ENCODE measurements around the gene PAIP2.
"Not testable (repeated sequence)": the region's sequence is repeated elsewhere in the genome, so short reads cannot be mapped to it uniquely, and the experiment has no call there.

Gene PAIP2

DNA sequence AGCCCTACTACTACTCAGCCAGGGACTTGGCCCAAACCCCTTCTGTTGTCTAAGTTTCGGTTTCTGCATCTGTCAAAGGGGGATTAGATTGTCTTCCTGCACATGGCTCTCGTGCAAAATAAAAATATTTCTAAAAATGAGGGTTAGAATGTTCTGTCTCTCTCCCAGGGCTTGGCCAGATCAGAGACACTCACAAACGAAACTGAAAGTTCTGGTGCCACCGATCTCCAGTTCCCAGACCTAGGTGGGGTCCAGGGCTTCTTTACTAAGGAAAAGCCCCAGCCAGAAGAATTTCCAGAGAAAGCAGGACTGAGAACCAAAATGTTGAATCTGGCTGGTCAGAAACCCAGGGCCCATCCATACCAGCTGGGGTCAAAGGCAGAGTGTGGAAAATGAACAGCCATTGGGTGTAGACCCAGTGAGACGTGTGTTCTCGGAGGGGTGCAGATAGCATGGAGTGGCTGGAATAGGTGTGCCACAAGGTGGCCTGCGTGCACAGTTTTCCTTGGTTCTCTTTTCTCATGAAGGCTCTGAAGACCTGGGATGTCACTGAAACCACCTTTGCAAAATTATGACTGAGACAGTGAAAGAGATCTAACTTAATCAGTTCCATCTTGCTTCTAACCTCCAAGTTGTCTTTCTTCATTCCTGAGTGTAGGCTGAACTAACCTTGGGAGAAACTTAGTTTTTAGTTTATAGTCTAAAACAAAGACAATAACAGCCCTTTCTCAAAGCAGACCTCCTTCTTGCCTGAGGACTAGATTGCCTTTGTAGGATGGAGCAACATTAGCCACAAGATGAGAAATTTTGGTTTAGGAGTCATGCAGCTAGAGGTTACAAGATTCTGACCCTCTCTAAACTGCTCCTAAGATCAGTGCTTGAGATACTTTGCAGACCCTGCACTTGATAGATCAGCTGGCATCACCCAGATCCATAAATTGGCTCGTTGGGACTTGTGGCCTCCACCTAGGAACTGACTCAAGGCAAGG, 43.7 kb downstream of the PAIP2 start:
- peak overlapping the region; percentile 59 for H3K4me3 ChIP-seq (ENCODE audit: low read depth, low read length)
- H3K4me1 ChIP-seq (ENCODE audit: control insufficient read depth, insufficient read depth, low read length, unreplicated experiment), result peaks cover 16% of the 10 kb centered on the region
- H3K36me3 ChIP-seq (ENCODE audit: insufficient read depth, low read length), result no peaks in the 10 kb centered on the region
- no peaks in the 10 kb centered on the region for H3K79me2 ChIP-seq (ENCODE audit: control insufficient read depth, insufficient read depth, low read length, unreplicated experiment)
- 0 out of 2 replicates have a peak overlapping the region, but pooled peaks have one; percentile 4 for H3K27ac ChIP-seq (ENCODE audit: low read depth, low read length)
- H2AFZ ChIP-seq (ENCODE audit: low read length, unreplicated experiment), result peak overlapping the region; percentile 79
- no peaks in the 10 kb centered on the region for H3K27me3 ChIP-seq (ENCODE audit: insufficient read depth, low read length)

DNA sequence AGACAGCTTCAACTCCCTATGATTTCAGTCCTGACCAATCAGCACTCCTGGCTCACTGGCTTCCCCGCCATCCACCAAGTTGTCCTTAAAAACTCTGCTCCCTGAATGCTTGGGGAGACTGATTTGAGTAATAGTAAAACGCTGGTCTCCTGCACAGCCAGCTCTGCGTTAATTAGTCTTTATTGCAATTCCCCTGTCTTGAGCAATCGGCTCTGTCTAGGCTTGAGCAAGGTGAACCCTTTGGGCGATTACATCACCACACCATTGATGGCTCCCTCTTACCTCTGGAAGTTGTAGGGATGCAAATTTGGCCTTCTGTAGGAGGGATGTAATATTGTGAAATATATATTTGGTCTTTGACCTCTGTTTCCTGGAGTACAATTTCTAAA, 44.4 kb downstream of the PAIP2 start:
- Histone ChIP-seq H3K36me3 (ENCODE audit: insufficient read depth, low read length) (no peaks in the 10 kb centered on the region), H2AFZ (ENCODE audit: low read length, unreplicated experiment) (no peak overlapping the region), H3K79me2 (ENCODE audit: control insufficient read depth, insufficient read depth, low read length, unreplicated experiment) (no peaks in the 10 kb centered on the region), H3K4me3 (ENCODE audit: low read depth, low read length) (no peak overlapping the region), H3K27ac (ENCODE audit: low read depth, low read length) (no peak overlapping the region), H3K27me3 (ENCODE audit: insufficient read depth, low read length) (no peaks in the 10 kb centered on the region), H3K4me1 (ENCODE audit: control insufficient read depth, insufficient read depth, low read length, unreplicated experiment) (peaks cover 19% of the 10 kb centered on the region)

DNA sequence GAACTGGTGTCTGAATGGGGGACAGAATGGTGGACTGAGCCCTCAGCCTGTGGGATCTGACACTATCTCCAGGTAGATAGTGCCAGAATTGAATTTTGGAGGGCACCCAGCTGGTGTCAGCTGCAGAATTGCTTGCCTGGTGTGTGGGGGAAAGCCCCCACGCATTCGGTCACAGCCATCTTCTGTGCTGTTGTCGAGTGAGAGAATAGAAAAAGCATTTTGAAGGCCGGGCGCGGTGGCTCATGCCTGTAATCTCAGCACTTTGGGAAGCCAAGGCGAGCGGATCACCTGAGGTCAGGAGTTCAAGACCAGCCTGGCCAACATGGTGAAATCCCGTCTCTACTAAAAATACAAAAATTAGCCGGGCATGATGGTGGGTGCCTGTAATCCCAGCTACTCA, 45.3 kb downstream of the PAIP2 start:
- H2AFZ ChIP-seq (ENCODE audit: low read length, unreplicated experiment); H3K27ac ChIP-seq (ENCODE audit: low read depth, low read length); H3K79me2 ChIP-seq (ENCODE audit: control insufficient read depth, insufficient read depth, low read length, unreplicated experiment); H3K27me3 ChIP-seq (ENCODE audit: insufficient read depth, low read length); H3K36me3 ChIP-seq (ENCODE audit: insufficient read depth, low read length); H3K4me3 ChIP-seq (ENCODE audit: low read depth, low read length): not testable (repeated sequence)
- peaks cover 28% of the 10 kb centered on the region for H3K4me1 ChIP-seq (ENCODE audit: control insufficient read depth, insufficient read depth, low read length, unreplicated experiment)

GRCh38 chr5:139387611-139388197, 46.0 kb downstream of the PAIP2 start:
- Histone ChIP-seq H3K36me3 (ENCODE audit: insufficient read depth, low read length) (no peaks in the 10 kb centered on the region), H3K79me2 (ENCODE audit: control insufficient read depth, insufficient read depth, low read length, unreplicated experiment) (no peaks in the 10 kb centered on the region), H3K4me1 (ENCODE audit: control insufficient read depth, insufficient read depth, low read length, unreplicated experiment) (peaks cover 29% of the 10 kb centered on the region), H3K4me3 (ENCODE audit: low read depth, low read length) (no peak overlapping the region), H2AFZ (ENCODE audit: low read length, unreplicated experiment) (no peak overlapping the region), H3K27ac (ENCODE audit: low read depth, low read length) (no peak overlapping the region), H3K27me3 (ENCODE audit: insufficient read depth, low read length) (no peaks in the 10 kb centered on the region)

DNA sequence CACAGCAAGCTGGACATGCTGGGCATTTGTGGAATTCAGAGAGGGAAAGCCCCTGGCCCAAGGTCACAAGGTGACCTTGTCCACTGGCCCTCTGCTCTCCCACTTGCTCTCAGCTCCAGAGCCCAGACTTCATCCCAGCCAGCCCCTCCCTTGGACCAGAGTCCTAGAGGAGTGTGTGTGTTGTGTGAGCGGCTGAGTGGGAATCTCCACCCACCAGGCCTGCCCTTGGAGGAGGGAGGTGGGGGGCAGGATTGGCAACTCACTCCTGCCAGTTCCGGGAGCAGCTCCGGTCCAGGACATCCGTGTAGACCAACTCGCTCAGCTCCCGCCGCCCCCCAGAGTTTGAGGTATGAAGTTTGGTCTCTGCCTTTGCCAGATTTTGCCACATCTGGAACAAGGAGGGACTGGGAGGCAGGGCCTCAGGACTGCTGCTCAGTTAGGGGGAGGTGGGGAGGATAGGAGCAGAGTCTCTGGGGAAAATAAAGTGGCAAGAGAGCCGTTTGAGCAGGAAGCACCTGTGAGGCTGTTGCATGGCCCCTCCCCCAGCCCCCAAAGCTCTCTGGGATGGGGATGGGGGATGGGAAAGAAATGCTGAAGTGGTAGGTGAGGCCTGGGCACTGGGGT, 46.7 kb downstream of the PAIP2 start:
- H3K79me2 ChIP-seq (ENCODE audit: control insufficient read depth, insufficient read depth, low read length, unreplicated experiment), result no peaks in the 10 kb centered on the region
- H3K4me1 ChIP-seq (ENCODE audit: control insufficient read depth, insufficient read depth, low read length, unreplicated experiment), result peaks cover 29% of the 10 kb centered on the region
- H3K4me3 ChIP-seq (ENCODE audit: low read depth, low read length), result no peak overlapping the region
- H3K36me3 ChIP-seq (ENCODE audit: insufficient read depth, low read length), result no peaks in the 10 kb centered on the region
- H3K27ac ChIP-seq (ENCODE audit: low read depth, low read length), result no peak overlapping the region
- H2AFZ ChIP-seq (ENCODE audit: low read length, unreplicated experiment), result no peak overlapping the region
- peaks cover under 1% of the 10 kb centered on the region; the same call in 1 of the 2 replicates for H3K27me3 ChIP-seq (ENCODE audit: insufficient read depth, low read length)

- H3K27ac ChIP-seq (ENCODE audit: low read depth, low read length), result no peak within 1 kb of the TSS
- H2AFZ ChIP-seq (ENCODE audit: low read length, unreplicated experiment), result no peak within 1 kb of the TSS
- H3K4me3 ChIP-seq (ENCODE audit: low read depth, low read length), result no peak within 1 kb of the TSS
- peaks cover 22% of the 10 kb centered on the region for H3K4me1 ChIP-seq (ENCODE audit: control insufficient read depth, insufficient read depth, low read length, unreplicated experiment)
- no peaks in the 10 kb centered on the region for H3K79me2 ChIP-seq (ENCODE audit: control insufficient read depth, insufficient read depth, low read length, unreplicated experiment)
- H3K27me3 ChIP-seq (ENCODE audit: insufficient read depth, low read length), result peaks cover 8% of the 10 kb centered on the region; the same call in 1 of the 2 replicates
- H3K36me3 ChIP-seq (ENCODE audit: insufficient read depth, low read length), result no peaks in the 10 kb centered on the region
These were observed 48.3 kb downstream of the PAIP2 start, which contains the start of gene MZB1 for GRCh38 chr5:139389701-139390638. TSS of gene MZB1 (minus strand) at chr5:139389913. CDS start at chr5:139389856, 57 bp downstream.

- Histone ChIP-seq H2AFZ (ENCODE audit: low read length, unreplicated experiment) (no peak overlapping the region), H3K4me1 (ENCODE audit: control insufficient read depth, insufficient read depth, low read length, unreplicated experiment) (peaks cover 14% of the 10 kb centered on the region), H3K79me2 (ENCODE audit: control insufficient read depth, insufficient read depth, low read length, unreplicated experiment) (no peaks in the 10 kb centered on the region), H3K27ac (ENCODE audit: low read depth, low read length) (peak overlapping the region; percentile 54), H3K4me3 (ENCODE audit: low read depth, low read length) (peak overlapping the region; percentile 77; the same call in 1 of the 2 replicates), H3K36me3 (ENCODE audit: insufficient read depth, low read length) (no peaks in the 10 kb centered on the region), H3K27me3 (ENCODE audit: insufficient read depth, low read length) (peaks cover 8% of the 10 kb centered on the region; the same call in 1 of the 2 replicates)
These were observed 49.2 kb downstream of the PAIP2 start for GRCh38 chr5:139390639-139391569.

- no peaks in the 10 kb centered on the region for H3K36me3 ChIP-seq (ENCODE audit: insufficient read depth, low read length)
- H3K27me3 ChIP-seq (ENCODE audit: insufficient read depth, low read length), result peaks cover 8% of the 10 kb centered on the region; the same call in 1 of the 2 replicates
- H3K27ac ChIP-seq (ENCODE audit: low read depth, low read length), result peak overlapping the region; percentile 54
- H3K79me2 ChIP-seq (ENCODE audit: control insufficient read depth, insufficient read depth, low read length, unreplicated experiment), result no peaks in the 10 kb centered on the region
- H2AFZ ChIP-seq (ENCODE audit: low read length, unreplicated experiment), result peak overlapping the region; percentile 44
- peaks cover 14% of the 10 kb centered on the region for H3K4me1 ChIP-seq (ENCODE audit: control insufficient read depth, insufficient read depth, low read length, unreplicated experiment)
- H3K4me3 ChIP-seq (ENCODE audit: low read depth, low read length), result peak overlapping the region; percentile 77
These were observed 50.1 kb downstream of the PAIP2 start for GRCh38 chr5:139391570-139392323.

- H2AFZ ChIP-seq (ENCODE audit: low read length, unreplicated experiment), result no peak overlapping the region
- H3K4me1 ChIP-seq (ENCODE audit: control insufficient read depth, insufficient read depth, low read length, unreplicated experiment), result peaks cover 14% of the 10 kb centered on the region
- no peak overlapping the region for H3K27ac ChIP-seq (ENCODE audit: low read depth, low read length)
- no peaks in the 10 kb centered on the region for H3K79me2 ChIP-seq (ENCODE audit: control insufficient read depth, insufficient read depth, low read length, unreplicated experiment)
- H3K27me3 ChIP-seq (ENCODE audit: insufficient read depth, low read length), result peaks cover 8% of the 10 kb centered on the region; the same call in 1 of the 2 replicates
- peak overlapping the region; percentile 77 for H3K4me3 ChIP-seq (ENCODE audit: low read depth, low read length)
- H3K36me3 ChIP-seq (ENCODE audit: insufficient read depth, low read length), result no peaks in the 10 kb centered on the region
These were observed 50.6 kb downstream of the PAIP2 start for GRCh38 chr5:139392324-139392677.
